Stimulated activated CD8-positive, alpha-beta memory T cell treated with anti-CD3 and anti-CD28 coated beads, Interleukin-2, amount 100 ng/mL, for 48 hours (primary cell): ENCODE results near the gene SLC2A13.
"Not testable (repeated sequence)": the region's sequence is repeated elsewhere in the genome, so short reads cannot be mapped to it uniquely, and the experiment has no call there.

Source experiments
- DNase-seq, 2 donors: peaks; one replicate each; pipeline ENCODE4 v3.0.0-alpha.2; 2020; ENCODE audit warnings: low read depth in 2 of 2

SLC2A13 gene

GRCh38 chr12:39868328-39868725, 237.6 kb downstream of the SLC2A13 start:
- DNase-seq: no peak

GRCh38 chr12:39867631-39868327, 238.1 kb downstream of the SLC2A13 start:
- DNase-seq: no peak

DNA sequence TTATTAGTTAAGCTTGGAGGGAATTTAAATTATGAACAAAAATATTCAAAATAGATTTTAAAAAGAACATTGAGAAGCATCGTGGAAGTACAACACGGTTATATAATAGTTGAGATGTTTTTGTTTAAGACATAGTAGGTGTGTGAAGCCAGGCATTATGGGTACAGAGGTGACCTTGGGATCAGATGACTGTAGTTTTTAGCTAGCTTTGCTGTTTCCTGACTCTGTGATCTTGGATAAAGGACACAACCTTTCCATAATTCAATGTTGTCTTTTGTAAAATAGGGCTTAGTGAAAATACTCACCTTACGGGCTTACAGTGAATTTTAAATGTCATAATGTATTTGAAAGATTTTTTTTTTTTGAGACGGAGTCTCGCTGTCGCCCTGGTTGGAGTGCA, 239.7 kb downstream of the SLC2A13 start:
- DNase-seq: no peak

DNA sequence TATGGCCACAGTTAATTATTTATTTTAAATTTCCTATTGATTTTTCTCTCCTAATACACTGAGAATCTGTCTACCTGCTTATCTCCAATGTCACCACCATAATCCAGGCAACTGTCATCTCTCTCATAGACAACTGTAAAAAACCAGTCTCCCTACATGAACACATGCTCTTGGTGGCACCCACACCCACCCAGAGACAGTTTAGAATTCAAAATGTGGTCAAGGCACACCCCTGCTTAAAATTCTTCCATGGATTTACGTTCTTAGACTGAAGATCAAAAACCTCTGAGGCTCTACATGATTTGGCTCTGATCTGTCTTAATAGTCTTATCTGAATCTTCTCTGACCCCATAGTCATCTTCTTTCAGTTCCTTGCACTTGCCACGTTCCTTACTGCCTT, 245.2 kb downstream of the SLC2A13 start:
- no peak for DNase-seq

DNA sequence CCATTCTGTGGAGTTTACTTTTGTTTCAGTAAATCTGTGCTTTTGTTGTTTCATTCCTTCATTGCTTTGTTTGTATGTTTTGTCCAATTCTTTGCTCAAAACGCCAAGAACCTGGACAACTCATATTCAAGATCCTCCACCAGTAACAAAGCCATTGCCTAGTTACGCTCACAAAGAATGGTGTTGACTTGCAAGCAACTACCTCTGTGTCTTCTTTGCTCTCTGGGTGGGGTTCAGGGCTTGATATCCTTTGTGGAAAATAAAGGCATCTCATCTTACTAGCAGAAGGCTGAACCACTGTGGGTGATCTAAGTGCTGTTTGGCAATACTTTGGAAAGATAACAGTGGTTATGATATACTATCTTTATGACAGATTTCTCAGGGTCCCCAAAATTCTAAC, 252.9 kb downstream of the SLC2A13 start:
- DNase-seq: no peak

DNA sequence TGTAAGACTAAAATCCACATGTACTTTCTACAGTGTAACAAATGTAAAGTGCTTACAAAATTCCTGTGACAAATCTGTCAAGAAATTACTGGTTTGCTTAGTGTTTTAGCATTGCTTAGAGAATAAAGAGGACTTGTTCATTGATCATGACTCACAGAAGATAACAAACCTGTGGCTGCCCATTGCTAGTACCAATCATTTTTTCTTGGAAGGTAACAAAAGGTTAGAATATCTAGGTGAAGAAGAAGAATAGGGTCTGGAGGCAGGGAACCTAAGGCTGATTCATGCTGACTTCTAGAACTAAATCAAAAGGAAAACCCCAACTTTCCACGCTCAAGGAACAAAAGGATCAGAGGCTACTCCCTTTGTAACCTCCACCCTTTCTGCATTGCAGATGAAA, 253.5 kb downstream of the SLC2A13 start:
- DNase-seq: no peak

- not testable (repeated sequence) for DNase-seq
Observed at GRCh38 chr12:39848218-39848617, 257.7 kb downstream of the SLC2A13 start.

- DNase-seq: no peak
Observed at GRCh38 chr12:39846971-39847650, 258.8 kb downstream of the SLC2A13 start.

- DNase-seq: no peak
Observed at GRCh38 chr12:39846304-39846703, 259.6 kb downstream of the SLC2A13 start.

DNA sequence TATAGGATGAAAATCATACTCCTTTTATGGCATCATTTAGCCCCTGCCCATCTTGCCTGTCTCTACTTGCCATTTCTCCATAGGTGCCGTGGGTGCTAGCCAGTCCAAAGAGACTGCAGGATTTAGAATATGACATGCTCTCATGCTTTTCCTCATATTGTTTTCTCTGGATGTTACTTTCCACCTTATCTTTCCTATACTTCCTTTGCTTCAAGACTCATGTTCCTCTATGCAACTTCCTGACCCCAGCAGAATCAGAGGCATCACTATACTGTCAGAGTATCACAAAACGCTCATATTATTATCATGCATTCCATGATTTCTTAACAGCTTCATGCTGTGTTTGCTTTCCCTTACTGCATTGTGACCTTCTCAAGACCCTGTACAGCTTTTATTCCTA, 265.5 kb downstream of the SLC2A13 start:
- DNase-seq: no peak

DNA sequence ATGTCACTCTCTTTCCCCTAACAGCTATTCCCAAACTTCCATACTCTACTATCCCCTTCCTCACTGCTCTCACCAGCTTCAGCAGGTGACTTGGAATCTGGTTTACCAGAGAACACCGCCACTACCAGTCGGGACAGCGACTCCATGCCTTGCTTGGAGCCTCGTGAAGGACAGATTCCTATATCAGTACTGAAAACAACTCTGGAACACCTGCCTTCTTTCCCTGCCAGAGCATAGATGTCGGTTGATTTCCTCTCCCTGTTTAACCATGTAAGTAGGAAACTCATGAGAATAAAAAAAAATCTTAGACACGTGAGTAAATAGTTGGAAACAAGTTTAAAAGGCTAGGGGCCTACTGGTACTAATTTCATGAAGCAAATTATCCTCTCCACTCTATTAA, 266.8 kb downstream of the SLC2A13 start:
- no peak for DNase-seq

- no peak for DNase-seq
Observed at GRCh38 chr12:39835517-39836489, 270.1 kb downstream of the SLC2A13 start.

- DNase-seq: no peak
Observed at GRCh38 chr12:39831587-39832315, 274.1 kb downstream of the SLC2A13 start.

GRCh38 chr12:39830852-39831520, 274.9 kb downstream of the SLC2A13 start:
- DNase-seq: no peak

DNA sequence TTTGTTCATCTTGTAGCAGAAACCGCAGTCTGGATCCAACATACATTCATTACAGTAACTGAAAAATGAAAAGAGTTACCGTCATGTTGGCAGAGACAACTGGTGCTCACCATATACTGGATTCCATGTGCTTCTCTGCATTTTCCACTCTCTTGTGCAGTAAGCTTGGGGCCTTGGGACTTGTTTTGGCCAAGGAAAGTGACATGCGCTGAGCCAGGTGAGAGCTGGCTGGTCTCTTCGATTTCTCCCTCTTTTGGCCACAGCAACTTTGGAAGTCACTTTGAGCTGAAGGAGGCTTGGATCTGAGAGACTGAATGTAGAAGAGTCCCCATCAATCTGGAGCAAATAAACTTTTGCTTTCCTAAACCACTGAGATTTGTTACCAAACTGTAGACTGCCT, 275.7 kb downstream of the SLC2A13 start:
- no peak for DNase-seq

- no peak for DNase-seq
Observed at GRCh38 chr12:39824505-39825212, 281.2 kb downstream of the SLC2A13 start.

DNA sequence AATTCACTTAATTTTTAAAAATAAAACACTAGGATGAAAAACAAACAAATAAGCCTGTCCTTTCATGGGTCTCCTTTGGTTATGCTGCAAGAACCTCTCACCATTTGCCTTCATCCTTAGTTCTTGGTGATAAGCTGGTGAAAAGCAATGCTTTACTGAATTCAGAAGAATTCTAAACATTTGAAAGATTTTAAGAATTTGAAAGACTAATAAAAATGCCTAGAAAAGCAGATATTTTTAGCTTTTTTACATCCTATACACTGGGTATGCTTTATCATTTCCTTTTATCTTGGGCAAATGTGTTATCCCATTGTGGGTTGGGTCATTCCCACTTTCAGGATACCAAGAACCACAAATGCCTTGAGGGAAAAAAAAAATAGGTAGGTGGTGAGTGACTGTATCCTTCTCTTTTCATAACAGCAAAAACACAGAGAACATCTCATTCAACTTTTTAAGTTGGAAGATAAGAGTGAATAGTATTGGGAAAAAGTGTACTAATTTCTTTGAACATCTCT, 289.2 kb downstream of the SLC2A13 start:
- no peak for DNase-seq

- no peak for DNase-seq
Observed at GRCh38 chr12:39815746-39816145, 290.1 kb downstream of the SLC2A13 start.

DNA sequence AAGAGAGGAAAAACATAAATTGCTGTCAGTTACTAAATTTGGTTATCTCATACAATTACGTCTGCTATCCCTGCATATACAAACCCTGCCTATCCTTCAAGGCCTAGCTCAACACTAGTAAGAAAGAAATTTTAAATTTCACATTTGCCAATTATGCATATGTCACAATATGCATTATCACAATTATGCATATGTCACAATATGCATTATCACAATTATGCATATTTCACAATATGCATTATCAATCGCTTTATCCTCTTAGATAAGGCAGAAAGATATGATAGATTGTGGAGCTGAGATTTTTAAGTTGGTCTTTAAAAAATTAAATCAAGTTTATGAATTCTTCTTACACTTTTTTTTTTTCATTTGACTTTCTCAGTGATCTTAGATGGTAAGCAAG, 291.3 kb downstream of the SLC2A13 start:
- DNase-seq: no peak

GRCh38 chr12:39813776-39814175, 292.1 kb downstream of the SLC2A13 start:
- DNase-seq: no peak
